ENCODE measurements around the gene PPP4R1.

PPP4R1 gene

GRCh38 chr18:9594823-9595596, 19.3 kb downstream of the PPP4R1 start:
- no peak for DNase-seq (ENCODE audit: low read depth in 2 of 3, low spot score in 1 of 3)

- DNase-seq (ENCODE audit: low read depth in 2 of 3, low spot score in 1 of 3), result no peak
These were observed 26.4 kb downstream of the PPP4R1 start for GRCh38 chr18:9587924-9588323.

GRCh38 chr18:9586814-9587213, 27.5 kb downstream of the PPP4R1 start:
- DNase-seq (ENCODE audit: low read depth in 2 of 3, low spot score in 1 of 3), result no peak

- DNase-seq (ENCODE audit: low read depth in 2 of 3, low spot score in 1 of 3), result no peak
These were observed 32.7 kb downstream of the PPP4R1 start for GRCh38 chr18:9581667-9582066.

GRCh38 chr18:9578306-9578705, 36.1 kb downstream of the PPP4R1 start:
- no peak for DNase-seq (ENCODE audit: low read depth in 2 of 3, low spot score in 1 of 3)

- no peak for DNase-seq (ENCODE audit: low read depth in 2 of 3, low spot score in 1 of 3)
These were observed 37.0 kb downstream of the PPP4R1 start for GRCh38 chr18:9577361-9577760.

- DNase-seq (ENCODE audit: low read depth in 2 of 3, low spot score in 1 of 3), result peak in 2 of 3 donors; percentile 2 to 3
These were observed 38.8 kb downstream of the PPP4R1 start for GRCh38 chr18:9575558-9575957.

GRCh38 chr18:9574473-9575115, 39.8 kb downstream of the PPP4R1 start:
- no peak for DNase-seq (ENCODE audit: low read depth in 2 of 3, low spot score in 1 of 3)

- DNase-seq (ENCODE audit: low read depth in 2 of 3, low spot score in 1 of 3), result no peak
These were observed 42.8 kb downstream of the PPP4R1 start for GRCh38 chr18:9571546-9571945.

- DNase-seq (ENCODE audit: low read depth in 2 of 3, low spot score in 1 of 3), result no peak
These were observed 44.1 kb downstream of the PPP4R1 start for GRCh38 chr18:9570255-9570654.

- no peak for DNase-seq (ENCODE audit: low read depth in 2 of 3, low spot score in 1 of 3)
These were observed 45.2 kb downstream of the PPP4R1 start for GRCh38 chr18:9569178-9569577.

GRCh38 chr18:9568186-9568585, 46.2 kb downstream of the PPP4R1 start:
- DNase-seq (ENCODE audit: low read depth in 2 of 3, low spot score in 1 of 3), result no peak

GRCh38 chr18:9565407-9565806, 49.0 kb downstream of the PPP4R1 start:
- DNase-seq (ENCODE audit: low read depth in 2 of 3, low spot score in 1 of 3), result no peak

- DNase-seq (ENCODE audit: low read depth in 2 of 3, low spot score in 1 of 3), result no peak
These were observed 51.0 kb downstream of the PPP4R1 start for GRCh38 chr18:9563331-9563730.

GRCh38 chr18:9562584-9562983, 51.8 kb downstream of the PPP4R1 start:
- no peak for DNase-seq (ENCODE audit: low read depth in 2 of 3, low spot score in 1 of 3)

GRCh38 chr18:9561759-9562158, 52.6 kb downstream of the PPP4R1 start:
- no peak for DNase-seq (ENCODE audit: low read depth in 2 of 3, low spot score in 1 of 3)

GRCh38 chr18:9559253-9559652, 55.1 kb downstream of the PPP4R1 start:
- DNase-seq (ENCODE audit: low read depth in 2 of 3, low spot score in 1 of 3), result no peak

- DNase-seq (ENCODE audit: low read depth in 2 of 3, low spot score in 1 of 3), result no peak
These were observed 55.8 kb downstream of the PPP4R1 start for GRCh38 chr18:9558387-9559064.

GRCh38 chr18:9557250-9557943, 57.0 kb downstream of the PPP4R1 start:
- no peak for DNase-seq (ENCODE audit: low read depth in 2 of 3, low spot score in 1 of 3)

GRCh38 chr18:9552616-9553015, 61.7 kb downstream of the PPP4R1 start:
- no peak for DNase-seq (ENCODE audit: low read depth in 2 of 3, low spot score in 1 of 3)

GRCh38 chr18:9552191-9552590, 62.2 kb downstream of the PPP4R1 start:
- DNase-seq (ENCODE audit: low read depth in 2 of 3, low spot score in 1 of 3), result no peak

- DNase-seq (ENCODE audit: low read depth in 2 of 3, low spot score in 1 of 3), result no peak
These were observed 63.9 kb downstream of the PPP4R1 start for GRCh38 chr18:9550429-9550828.
